NOMO-1 (cell line): ENCODE data around the gene PEBP1.
"Not testable (repeated sequence)": the region's sequence is repeated elsewhere in the genome, so short reads cannot be mapped to it uniquely, and the experiment has no call there.

Experiments
- DNase-seq, 2 experiments: peaks; one replicate each; lab custom pipeline; 2025; ENCODE audit not compliant: unreplicated experiment in 2 of 2; lab: John Stamatoyannopoulos, UW

Gene PEBP1

DNA sequence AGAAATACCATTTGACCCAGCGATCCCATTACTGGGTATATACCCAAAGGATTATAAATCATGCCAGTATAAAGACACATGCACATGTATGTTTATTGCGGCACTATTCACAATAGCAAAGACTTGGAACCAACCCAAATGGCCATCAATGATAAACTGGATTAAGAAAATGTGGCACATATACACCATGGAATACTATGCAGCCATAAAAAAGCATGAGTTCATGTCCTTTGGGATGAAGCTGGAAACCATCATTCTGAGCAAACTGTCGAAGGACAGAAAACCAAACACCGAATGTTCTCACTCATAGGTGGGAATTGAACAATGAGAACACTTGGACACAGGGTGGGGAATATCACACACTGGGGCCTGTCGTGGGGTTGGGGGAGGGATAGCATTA lies 6.5 kb upstream of the PEBP1 start:
- DNase-seq = not testable (repeated sequence)

DNA sequence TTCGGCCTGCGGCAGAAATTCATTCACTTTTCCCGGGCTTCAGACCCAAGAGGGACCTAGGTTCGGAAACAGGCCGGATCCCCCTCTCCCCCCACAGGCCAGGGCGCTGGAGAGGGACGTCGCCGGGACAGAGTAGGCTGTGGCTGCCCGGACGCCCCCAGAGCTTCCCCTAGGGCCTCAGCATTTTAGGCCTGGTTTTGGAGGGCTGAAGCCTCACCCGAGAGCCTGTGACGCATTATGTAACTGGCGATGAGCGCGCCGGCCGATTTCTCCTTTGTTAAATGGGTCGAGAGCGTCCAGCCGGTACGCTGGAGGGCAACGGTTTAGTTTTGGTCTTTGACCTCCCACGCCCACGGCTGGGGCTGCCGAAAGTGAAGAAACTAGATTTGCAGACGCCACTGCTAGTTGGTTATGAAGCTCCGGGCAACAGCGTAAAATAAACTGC lies 657 bp downstream of the PEBP1 start:
- peak; percentile 35 to 46 for DNase-seq

DNA sequence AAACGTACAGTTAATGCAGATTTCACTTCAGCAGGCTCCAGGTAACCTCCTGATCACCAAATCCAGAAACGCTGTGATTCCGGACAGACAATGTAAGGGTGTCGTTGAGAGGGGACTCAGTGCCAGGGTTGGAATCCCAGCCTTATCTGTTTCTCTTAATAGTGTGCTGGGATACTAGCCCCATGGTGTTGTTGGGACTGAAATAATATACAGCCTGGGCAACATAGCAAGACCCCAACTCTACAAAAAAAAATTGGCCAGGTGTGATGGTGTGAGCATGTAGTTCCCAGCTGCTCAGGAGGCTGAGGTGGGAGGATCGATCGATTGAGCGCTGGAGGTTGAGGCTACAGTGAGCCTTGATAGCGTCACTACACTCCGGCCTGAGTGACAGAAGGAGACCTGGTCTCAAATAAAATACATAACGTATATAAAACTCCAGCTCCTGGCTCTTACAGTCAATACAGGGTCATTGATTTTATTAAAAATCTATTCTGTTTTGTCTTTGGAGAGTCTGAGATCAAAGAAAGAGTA lies 1.3 kb downstream of the PEBP1 start:
- DNase-seq = no peak

DNA sequence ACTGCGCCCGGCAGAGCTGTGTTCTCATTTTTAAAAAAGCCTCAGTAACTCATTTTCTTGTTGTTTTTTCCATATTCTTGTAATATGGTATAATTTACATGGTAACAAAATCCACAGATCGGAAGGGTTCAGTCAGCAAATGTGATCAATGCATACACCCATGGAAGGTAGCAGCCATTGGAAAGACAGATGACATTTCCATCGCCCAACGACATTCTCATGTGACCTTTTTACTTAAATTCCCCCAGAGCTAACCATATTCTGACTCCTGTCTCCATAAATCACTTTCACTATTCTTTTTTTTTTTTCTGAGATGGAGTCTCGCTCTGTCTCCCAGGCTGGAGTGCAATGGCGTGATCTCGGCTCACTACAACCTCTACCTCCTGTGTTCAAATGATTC lies 4.9 kb downstream of the PEBP1 start:
- DNase-seq = no peak

DNA sequence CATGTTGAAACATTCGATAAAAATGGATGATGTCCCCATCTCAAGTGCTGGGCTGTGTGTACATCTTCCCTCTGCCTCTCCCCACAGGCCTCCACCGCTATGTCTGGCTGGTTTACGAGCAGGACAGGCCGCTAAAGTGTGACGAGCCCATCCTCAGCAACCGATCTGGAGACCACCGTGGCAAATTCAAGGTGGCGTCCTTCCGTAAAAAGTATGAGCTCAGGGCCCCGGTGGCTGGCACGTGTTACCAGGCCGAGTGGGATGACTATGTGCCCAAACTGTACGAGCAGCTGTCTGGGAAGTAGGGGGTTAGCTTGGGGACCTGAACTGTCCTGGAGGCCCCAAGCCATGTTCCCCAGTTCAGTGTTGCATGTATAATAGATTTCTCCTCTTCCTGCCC lies 8.6 kb downstream of the PEBP1 start:
- DNase-seq = no peak

DNA sequence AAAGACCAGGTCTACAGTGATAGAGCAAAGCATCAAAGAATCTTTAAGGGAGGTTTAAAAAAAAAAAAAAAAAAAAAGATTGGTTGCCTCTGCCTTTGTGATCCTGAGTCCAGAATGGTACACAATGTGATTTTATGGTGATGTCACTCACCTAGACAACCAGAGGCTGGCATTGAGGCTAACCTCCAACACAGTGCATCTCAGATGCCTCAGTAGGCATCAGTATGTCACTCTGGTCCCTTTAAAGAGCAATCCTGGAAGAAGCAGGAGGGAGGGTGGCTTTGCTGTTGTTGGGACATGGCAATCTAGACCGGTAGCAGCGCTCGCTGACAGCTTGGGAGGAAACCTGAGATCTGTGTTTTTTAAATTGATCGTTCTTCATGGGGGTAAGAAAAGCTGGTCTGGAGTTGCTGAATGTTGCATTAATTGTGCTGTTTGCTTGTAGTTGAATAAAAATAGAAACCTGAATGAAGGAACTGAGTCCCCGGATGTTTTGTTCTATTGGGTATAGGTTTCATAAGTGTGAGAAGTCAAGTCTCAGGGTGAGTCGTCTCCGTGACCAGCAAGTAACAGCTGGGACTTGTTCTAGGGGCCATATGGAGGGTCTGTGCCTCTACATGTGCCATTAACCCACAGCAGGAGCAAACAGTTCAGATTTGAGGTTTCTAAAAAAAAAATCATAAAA lies 9.3 kb downstream of the PEBP1 start:
- no peak for DNase-seq

DNA sequence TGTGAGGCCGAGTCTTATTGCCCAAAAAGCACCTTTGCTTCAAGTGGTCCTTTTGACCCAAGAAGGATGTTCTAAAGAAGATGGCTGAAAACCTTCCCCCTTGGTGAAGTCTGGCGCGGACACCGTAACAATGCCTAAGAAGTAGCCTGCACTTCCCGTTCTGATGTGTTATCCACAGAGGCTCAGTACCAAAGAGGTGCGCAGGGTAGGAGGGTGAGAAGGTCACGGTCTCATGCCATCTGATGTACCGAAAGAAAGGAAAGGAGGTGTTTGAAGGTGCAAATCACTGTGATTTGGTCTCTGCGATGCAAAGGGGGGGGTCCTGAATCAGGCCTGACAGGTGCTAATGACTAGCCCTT lies 9.9 kb downstream of the PEBP1 start:
- no peak for DNase-seq

DNA sequence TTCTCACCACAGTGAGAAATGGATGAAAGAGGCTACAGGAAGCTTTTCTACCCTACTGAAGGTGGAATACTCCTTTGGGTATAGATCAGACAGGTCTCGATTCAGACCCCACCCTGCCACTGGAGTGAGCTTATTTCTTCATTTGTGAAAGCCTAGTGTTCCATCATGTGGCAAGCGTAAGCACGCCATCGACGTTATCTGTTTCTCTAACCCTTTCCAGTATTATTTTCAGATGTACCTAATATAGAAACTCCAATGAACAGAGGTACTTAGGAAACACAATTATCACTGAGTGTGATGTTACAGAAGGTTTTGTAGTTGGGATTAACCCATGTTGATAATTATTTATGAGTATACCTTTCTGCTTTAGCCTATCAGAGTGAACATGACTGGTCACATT lies 12.4 kb downstream of the PEBP1 start:
- no peak for DNase-seq

DNA sequence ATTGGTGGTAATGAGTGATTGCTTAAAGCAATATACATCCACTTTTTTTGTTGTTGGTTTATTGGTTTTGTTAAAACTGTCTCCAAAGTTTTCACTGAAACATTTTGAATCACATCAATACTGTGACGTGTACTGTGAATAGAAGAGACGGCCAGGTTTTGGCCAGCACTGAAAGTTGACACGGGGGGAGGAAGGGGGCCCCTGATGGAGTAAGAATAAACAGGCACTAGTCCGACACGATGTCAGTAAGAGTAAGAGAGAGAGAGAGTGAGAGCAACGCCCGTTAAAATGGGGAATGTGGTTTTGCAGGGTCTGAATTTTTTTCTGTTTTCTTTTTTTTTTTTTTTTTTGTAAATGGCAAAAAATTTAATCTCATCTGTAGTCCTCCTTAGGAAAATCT lies 14.7 kb downstream of the PEBP1 start:
- no peak for DNase-seq

DNA sequence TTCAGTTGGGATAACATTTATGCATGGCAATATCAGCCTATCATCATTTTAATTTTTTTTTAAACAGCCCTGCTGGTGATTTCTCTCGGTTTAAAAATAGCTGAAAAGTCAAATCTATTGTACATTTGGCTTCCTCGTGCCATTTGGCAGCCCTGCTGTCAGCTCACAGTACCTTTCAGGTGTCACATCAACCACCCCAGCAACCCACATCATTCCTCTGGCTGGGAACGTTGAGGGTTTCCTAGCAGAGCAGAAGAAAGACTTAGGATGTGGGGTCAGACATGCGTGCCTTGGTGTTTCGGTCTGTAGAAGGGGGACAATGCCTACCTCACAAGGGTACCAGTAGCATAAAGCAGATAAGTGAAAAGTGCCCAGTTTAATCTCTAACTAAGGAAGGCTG lies 15.8 kb downstream of the PEBP1 start:
- DNase-seq = no peak

DNA sequence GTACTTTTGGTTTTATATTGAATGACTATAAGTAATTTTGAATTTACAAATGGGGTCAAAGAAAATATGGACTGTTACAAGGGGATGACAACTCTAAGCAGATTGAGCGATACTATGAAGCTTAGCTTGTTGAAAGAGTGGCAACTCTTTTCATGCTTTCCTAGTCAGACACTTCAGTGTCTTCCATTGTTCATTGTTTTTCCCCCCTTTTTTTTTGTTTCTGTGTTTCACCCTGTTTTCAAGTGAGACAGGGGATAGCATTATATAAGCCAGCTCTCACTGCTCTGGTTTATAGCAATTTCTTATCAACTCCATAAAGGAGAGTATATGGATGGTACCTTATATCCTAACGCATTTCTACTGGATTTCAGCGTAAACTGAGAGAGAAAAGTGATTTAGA lies 24.6 kb downstream of the PEBP1 start:
- DNase-seq = no peak

DNA sequence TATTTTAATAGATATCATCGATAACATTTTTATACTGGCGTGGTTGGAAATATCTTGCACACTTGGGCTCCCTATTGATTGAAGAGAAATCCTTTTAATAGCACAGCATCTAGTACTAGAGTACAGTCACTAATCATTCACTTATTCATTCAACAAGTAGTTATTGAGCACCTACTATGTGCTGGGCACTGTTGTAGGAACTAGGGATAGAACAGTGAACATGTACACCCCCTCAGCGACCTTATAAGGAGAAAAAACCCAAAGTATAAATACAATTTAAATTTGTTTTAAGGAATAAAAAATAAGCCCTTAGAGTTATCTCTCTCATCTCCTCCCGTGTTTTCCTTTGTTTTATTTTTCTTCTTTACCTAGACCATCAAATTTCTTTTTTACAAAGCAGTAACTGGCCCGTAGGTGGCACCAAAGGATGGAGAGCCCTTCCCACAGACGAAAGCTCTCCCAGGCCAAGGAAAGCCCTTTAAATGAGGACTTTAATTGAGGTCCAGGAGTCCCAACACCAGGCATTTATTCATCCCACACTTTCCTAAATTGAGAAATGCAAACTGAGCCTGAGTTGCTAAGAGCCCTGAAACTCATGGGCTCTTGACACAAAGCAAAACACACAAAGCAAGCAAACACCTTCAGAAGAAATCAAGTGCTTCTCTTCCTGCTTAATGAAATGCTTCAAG lies 29.0 kb downstream of the PEBP1 start:
- DNase-seq = no peak

DNA sequence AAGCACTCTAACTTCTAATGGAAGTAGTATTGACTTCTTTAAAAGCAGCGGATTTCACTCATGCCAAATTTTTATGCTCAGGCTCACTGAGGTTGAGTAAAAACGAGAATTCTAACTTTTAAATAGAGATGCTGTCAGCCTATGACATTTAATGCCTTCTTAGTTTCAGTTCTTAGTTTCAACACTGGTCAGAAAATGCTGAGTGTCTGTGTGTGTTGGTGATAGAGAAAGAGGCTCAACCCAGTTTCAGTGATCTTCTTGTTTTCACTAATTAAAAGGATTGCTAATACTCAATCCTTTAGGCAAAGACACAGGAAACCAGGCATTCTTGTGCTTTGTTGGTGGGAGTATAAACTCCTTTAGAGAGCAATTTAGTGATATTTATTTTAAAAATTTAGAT lies 31.0 kb downstream of the PEBP1 start:
- DNase-seq = no peak

DNA sequence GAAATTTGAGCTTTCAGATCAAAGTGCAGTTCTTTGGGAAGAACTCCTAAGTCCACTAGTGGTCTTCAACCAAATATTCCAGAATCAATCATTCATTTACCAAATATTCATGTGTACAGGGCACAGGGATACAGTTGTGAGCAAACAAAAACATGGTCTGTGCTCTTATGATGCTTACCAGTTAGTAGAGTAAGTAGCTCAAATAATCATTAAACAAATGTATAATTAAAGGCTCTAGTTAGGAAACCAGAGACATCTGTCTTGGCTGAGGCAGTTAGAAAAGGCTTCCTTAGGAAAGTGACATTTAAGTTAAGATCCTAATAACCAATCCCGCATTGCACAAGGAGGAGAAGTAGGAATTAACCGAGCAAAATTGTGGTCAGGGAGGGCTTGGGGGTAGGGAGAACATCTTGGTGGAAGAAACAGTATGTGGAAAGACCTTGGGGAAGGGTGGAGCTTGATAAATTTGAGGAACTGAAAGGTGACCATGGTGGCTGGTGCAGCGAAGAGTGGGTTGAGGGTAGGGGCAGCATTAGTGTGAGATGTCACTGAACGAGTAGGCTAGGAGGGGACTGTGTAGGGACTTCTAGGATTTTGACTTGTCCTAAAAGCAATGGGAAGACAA lies 40.0 kb downstream of the PEBP1 start:
- peak; percentile 86 to 91 for DNase-seq

DNA sequence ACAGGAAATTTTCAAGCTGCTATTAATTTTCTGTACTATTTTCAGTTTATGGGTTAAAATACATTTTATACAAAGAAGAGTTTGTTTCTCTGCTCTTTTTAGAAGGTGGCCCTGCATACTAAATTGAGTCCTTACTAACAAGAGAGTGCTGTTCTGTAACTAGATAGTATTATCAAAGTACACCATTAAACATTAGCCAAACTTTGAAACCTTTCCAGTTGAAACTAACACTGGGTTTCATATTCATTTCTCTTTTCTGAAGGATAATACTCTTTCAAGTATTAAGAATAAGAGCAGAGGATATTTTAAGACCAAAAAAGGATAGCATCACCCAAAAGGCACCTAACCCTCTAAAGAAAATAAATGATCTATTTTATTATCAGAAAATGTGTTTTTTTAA lies 47.2 kb downstream of the PEBP1 start:
- DNase-seq = no peak

DNA sequence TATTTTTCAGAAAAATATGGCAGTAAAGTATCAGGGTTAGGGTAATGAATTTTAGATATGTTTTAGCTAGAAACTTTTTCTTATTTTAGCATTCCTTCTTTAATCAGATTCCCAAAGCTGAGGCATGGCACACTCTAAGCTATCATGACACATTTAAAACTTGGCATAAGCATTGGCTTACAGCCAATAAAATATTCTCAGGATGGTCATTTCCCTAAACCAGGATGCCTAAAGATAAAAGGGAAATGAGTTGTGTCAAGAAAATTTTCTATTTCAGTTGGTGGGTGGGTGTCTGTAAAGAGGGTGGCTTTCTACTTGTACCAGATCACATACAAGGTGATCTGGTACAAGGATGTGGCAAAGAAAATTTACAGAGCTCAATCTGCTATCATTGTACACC lies 47.8 kb downstream of the PEBP1 start:
- no peak for DNase-seq

DNA sequence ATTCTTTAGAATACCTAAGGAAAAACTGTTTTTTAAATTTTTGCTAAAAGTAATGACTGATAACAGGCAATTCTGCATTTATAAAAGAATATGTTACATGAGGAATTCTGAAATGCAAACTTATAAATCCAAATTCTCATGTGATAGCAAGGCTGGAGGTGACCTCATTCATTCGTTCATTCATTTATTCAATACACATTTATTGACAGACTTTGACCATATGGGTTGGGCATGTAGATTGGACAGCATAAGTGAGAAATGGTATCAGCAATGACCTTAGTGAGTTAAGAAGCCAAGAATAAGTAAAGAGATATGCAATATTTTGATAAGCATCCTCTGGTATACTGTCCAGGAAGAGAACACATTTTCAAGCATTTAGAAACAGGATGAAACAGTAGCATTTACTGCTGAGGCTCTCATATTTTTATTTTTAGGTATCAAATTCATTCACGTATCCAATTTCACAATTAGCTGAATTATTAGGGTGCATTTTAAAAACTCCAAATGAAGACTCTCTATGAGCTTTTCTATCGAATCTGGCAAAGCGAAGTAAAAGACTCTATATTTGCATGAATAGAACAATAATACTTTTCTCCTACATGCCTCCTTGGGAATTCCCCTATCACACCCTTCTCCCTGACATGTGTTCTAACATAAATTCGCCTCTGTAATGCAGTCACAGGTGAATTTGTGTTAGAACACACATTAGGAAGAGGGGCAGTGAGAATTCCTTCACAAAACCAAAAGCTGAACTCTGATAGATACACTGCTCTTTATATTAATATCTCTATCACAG lies 49.9 kb downstream of the PEBP1 start:
- no peak for DNase-seq

DNA sequence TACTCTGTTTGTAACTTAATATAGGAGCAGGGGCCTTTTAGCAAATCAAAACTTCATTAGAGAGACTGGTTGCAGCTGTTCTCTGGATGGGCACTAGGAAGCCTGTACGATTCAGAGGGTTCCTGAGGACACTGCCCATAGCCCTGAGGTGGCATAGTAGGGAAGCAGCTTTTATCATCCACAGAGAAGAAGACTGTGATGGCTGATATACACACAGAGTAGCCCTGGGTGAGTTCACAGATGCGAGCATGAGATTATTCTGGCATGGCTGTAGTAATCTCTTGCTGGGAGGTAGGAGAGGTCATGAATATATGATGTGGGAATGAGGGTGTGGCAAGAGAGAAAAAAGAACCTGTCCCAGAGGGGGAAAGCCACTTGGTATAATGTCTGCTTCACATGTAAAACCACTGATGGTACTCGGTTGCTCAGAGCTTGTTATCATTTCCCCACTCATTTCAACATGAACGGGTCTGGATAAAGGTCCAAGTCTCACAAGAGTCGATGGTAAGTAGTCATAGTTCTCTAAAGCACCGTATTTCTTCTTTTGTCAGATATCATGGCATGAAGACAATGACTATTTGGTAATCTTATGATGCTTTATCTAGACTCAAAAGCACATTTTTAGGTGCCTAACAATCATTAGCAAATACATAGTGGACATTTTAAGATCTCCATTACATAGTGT lies 52.0 kb downstream of the PEBP1 start:
- DNase-seq = no peak

DNA sequence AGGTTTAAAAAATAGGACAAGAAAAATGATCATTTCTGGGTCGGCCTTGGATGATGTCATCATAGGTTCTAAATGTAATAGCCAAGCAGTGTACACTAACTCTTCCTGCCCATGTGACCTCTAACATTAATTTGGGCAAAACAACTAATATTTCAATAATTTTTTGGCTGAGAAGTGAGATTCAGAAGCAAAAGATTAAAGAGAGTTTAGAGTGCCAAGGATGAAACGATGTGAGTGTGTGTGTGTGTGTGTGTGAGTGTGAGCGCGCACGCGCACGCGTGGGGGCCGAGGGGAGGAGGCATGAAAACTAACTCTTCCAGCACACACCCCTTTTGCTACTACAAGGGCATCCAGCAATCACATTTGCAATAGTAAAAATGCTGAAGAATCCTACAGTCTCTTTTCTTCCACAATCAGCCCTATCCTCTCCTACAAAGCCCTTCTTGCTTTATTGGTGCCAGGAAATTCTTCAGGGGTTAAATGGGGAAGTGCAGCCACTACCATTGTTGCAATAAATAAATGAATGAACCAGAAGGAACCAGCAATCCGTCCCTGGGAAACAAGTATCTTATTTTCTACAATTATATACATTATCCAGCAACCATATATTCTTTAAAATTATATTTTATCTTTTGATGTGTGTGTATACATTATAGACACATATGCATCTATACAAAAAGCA lies 52.9 kb downstream of the PEBP1 start:
- no peak for DNase-seq

DNA sequence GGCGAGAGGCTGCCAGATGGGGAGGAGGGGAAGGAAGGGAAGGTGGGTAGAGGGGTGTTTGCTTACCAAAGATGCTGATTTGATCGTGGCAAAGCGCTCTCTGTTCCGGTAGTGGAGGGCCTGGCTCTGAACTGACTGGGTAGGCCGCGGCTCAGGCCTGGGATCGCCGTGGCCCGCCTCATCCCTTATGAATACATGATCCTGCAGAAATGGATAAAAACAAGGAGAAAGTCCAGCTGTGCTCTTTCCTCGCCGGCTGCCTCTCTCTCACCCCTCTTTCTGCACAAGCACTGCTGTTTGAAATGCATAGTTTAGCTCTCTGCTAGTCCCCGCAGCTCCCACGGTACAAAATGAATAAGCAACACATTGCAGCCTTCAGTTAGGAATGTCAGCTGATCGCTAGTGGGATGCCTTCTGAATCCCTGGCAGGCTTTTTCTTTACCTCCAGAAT lies 53.8 kb downstream of the PEBP1 start:
- DNase-seq = no peak
